ENCODE data around the gene RPS16. TPM values are rescaled to one million over a fixed set of nuclear protein-coding genes. Genes with fewer than 3 reads are reported as not detected.

RPS16 gene
- total RNA-seq, 1 donor = 44.9 TPM

GRCh38 chr19:39416152-39417120 lies 19.3 kb downstream of the RPS16 start:
- no peak overlapping the region for H2AFZ ChIP-seq (ENCODE audit: low read length)

GRCh38 chr19:39415111-39416046 lies 20.4 kb downstream of the RPS16 start:
- Histone ChIP-seq H3K27ac (ENCODE audit: low read depth, low read length) (peak overlapping the region; percentile 84), H3K79me2 (ENCODE audit: insufficient read depth, low read length) (peaks cover 42% of the 10 kb centered on the region), H4K20me1 (ENCODE audit: insufficient read depth, low read length) (peaks cover 22% of the 10 kb centered on the region), H2AFZ (ENCODE audit: low read length) (no peak overlapping the region), H3K27me3 (ENCODE audit: insufficient read depth, low read length) (no peaks in the 10 kb centered on the region), H3K4me1 (ENCODE audit: insufficient read depth, low read length) (peaks cover 26% of the 10 kb centered on the region), H3K4me3 (ENCODE audit: insufficient read depth, low read length) (peak overlapping the region; percentile 83), H3K4me2 (ENCODE audit: insufficient read depth, low read length) (peak overlapping the region; percentile 92), H3K36me3 (ENCODE audit: insufficient read depth, low read length) (peaks cover 21% of the 10 kb centered on the region), H3K9me3 (ENCODE audit: low read depth, low read length) (no peaks in the 10 kb centered on the region)
- no peak for TF ChIP-seq CTCF (IDR thresholded peaks at IDR 0.05; ENCODE audit: extremely low read depth, low read depth, low read length)
- DNase-seq (ENCODE audit: insufficient read length, low spot score, missing footprints) = peak; percentile 86

More at GRCh38 chr19:39416152-39417120, 19.3 kb downstream of the RPS16 start:
- Histone ChIP-seq H3K36me3 (ENCODE audit: insufficient read depth, low read length) (peaks cover 32% of the 10 kb centered on the region), H3K79me2 (ENCODE audit: insufficient read depth, low read length) (peaks cover 42% of the 10 kb centered on the region), H3K4me2 (ENCODE audit: insufficient read depth, low read length) (no peak overlapping the region), H3K4me3 (ENCODE audit: insufficient read depth, low read length) (no peak overlapping the region), H3K9me3 (ENCODE audit: low read depth, low read length) (no peaks in the 10 kb centered on the region), H3K4me1 (ENCODE audit: insufficient read depth, low read length) (peaks cover 15% of the 10 kb centered on the region), H3K27me3 (ENCODE audit: insufficient read depth, low read length) (no peaks in the 10 kb centered on the region), H3K27ac (ENCODE audit: low read depth, low read length) (no peak overlapping the region), H4K20me1 (ENCODE audit: insufficient read depth, low read length) (peaks cover 18% of the 10 kb centered on the region)
- peak; percentile 73 for DNase-seq (ENCODE audit: insufficient read length, low spot score, missing footprints)
- TF ChIP-seq CTCF (IDR thresholded peaks at IDR 0.05; ENCODE audit: extremely low read depth, low read depth, low read length) = no peak

- no peaks in the 10 kb centered on the region for H3K27me3 ChIP-seq (ENCODE audit: insufficient read depth, low read length)
- no peaks in the 10 kb centered on the region for H3K9me3 ChIP-seq (ENCODE audit: low read depth, low read length)
- TF ChIP-seq CTCF (IDR thresholded peaks at IDR 0.05; ENCODE audit: extremely low read depth, low read depth, low read length) = peak; percentile 13
- H3K27ac ChIP-seq (ENCODE audit: low read depth, low read length) = peak overlapping the region; percentile 84
- peaks cover 19% of the 10 kb centered on the region for H3K36me3 ChIP-seq (ENCODE audit: insufficient read depth, low read length)
- H3K4me1 ChIP-seq (ENCODE audit: insufficient read depth, low read length) = peaks cover 29% of the 10 kb centered on the region
- peak overlapping the region; percentile 50 for H2AFZ ChIP-seq (ENCODE audit: low read length)
- DNase-seq (ENCODE audit: insufficient read length, low spot score, missing footprints) = peak; percentile 92
- peaks cover 23% of the 10 kb centered on the region for H4K20me1 ChIP-seq (ENCODE audit: insufficient read depth, low read length)
- H3K4me2 ChIP-seq (ENCODE audit: insufficient read depth, low read length) = peak overlapping the region; percentile 92
- peak overlapping the region; percentile 83 for H3K4me3 ChIP-seq (ENCODE audit: insufficient read depth, low read length)
- H3K79me2 ChIP-seq (ENCODE audit: insufficient read depth, low read length) = peaks cover 45% of the 10 kb centered on the region
Measured at GRCh38 chr19:39413911-39414608, 21.7 kb downstream of the RPS16 start.

Measured in osteoblast (primary cell).